GM18909 (cell line): Measurements from ENCODE around the gene TIMM23B.
"Not testable (repeated sequence)": the region's sequence is repeated elsewhere in the genome, so short reads cannot be mapped to it uniquely, and the experiment has no call there.

Experiments
- ATAC-seq: cut with Tn5 transposase; IDR thresholded peaks from one replicate; pipeline ENCODE4 v1.9.1; 2021; ENCODE audit warnings: mild to moderate bottlenecking; ENCODE audit not compliant: unreplicated experiment, poor library complexity

TIMM23B gene, protein sequence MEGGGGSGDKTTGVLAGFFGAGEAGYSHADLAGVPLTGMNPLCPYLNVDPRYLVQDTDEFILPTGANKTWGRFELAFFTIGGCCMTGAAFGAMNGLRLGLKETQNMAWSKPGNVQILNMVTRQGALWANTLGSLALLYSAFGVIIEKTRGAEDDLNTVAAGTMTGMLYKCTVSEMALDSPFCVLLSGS

DNA sequence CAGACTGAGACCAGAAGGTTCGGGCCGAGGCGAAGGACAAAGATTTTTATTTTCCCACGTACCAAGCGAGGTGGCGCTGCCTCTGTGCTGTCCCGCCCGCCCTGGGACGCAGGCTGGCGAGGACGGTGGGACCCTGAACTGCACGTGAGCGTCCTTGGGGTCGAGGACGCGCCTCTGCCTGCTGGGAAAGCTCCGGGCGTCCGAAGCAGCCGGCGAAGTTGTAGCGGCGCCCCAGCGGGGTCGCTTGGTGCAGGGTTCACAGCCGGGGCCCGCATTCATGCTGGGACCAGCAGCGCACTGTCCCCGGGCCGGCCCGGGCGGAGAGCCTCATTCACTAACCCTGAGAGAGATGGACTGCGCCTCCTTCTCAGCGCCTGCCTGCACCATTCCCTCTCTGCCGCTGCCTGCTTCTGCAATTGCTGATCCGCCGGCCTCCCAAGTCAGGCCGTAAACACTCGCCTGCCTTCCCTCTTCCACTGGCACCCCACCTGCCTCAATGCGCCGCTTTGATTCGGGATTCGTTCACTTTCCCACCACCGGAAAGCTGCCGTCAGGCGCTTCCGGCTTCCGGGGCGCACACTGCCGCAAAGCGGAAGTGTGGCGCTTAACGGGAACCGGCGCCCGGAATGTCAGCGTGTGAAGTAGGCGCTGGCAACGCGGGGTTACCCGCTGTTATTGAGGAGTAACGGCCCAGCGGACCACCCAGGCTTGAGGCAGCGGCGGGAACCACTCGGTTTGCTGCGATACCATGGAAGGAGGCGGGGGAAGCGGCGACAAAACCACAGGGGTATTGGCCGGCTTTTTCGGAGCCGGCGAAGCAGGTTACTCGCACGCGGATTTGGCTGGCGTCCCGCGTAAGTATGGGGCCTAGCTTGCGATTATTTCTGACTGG is at the start of gene TIMM23B, which contains the start of gene PARG:
TIMM23B (plus strand) TSS at position 607 of the 892 bp plus-strand sequence; CDS start at position 749, 142 bp downstream.
PARG (minus strand) TSS at position 581 of the 892 bp plus-strand sequence; CDS start at position 279, 302 bp downstream.
- peak; percentile 76 for ATAC-seq

DNA sequence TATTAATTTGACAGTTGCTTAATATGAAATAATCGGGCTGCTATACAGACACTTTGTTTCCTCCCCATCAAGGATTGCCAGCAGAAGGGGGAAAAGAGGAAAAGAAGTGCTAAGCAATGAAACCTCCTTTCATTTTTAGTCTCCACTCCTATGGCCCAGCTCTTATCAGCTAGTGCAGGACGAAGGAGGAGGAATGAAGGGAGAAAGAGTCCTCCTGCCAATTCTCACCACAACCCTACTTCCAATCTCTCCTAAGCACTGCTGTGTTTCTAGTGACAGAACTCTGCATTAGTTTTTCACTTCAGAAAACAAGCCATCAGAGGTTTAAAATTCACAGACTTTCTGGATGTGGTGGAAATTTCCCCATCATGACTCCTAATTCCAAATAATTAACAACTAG is 41.9 kb upstream of the TIMM23B start:
- ATAC-seq = not testable (repeated sequence)

DNA sequence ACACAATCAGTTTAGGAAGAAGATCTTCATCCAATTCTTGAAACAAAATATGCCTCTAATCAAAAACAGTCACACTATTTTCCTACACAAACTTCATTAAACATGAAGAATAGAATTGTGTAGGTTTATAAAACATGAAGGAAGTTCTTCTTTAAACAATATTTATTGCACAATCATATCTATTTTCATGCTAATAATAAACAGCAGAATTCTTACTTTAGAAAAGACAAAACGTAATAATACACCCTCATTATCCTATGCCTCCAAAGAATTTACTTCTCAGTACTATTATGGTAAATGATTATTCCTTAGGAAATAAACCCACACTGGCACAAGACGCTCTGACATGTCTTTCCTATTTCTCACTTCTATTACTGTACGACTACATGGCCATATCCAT is 41.4 kb upstream of the TIMM23B start:
- ATAC-seq = not testable (repeated sequence)

DNA sequence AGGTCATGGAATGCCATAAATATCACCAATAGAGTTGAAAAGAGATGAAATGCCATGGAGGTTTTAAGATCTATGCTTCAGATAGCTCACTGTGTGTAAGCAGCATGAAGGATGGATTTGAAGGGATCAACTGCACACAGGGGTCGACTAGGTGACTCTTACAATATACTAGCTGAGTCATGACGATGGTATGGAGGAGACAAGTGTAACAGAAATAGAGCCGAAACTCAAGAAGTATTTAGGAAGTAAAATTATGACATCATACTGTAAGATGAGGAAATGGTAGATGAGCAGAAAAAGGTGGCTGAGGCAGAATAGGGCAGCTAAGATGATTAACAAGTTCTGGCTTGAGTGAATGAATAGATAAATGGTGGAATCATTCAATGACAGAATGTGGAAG is 38.0 kb upstream of the TIMM23B start:
- not testable (repeated sequence) for ATAC-seq

DNA sequence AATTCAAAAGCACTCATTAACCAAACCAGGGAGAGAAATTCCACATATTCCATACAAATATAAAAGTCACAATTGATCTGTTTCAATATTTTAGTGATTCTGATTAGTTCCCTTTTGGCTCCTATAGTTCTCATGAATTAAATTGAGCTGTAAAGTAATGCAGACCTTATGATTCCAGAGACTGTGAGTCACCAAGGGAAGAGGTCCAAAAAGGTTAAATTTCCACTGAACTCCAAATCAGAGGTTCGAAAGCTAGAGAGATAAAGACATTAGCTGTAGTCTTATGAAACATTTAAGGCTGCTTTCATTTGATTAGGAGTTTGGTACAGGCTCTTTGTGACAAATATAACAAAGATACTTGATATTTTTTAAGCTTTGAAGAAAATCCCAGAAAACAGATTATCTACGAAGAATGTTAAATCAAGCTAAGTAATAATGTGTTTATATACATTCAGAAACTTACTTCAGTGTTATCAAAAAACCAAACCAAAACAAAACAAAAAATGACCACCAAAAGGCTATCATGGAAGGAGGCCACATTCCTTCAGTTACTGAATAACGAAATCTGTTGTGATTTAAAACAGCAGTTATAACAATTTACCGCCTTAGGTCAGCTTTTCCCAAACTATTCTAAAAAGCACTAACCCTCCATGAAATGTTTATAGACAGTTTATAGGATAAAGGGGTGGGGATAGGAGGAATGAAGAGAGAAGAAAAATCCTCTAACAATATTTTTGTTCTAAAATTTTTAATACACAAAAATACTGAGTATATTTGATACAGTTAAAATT is 33.4 kb upstream of the TIMM23B start:
- not testable (repeated sequence) for ATAC-seq

DNA sequence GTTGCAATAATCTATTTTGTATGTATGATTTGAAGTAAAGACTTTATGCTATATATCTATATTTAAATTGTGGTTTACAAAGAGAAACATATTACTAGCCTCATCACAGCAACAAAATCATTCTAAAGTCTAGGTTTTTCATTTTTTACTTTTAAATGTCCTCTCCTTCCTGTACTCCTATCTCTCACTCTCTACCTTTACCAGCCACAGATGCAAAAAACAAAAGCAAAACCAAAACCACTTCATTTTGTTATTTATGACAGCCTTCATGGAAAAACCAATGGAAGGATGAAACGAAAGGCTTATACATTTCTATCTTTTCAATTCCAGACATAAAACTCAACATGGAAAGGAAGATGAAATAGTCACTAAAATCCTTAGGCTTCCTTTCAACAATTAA is 31.6 kb upstream of the TIMM23B start:
- ATAC-seq = not testable (repeated sequence)

DNA sequence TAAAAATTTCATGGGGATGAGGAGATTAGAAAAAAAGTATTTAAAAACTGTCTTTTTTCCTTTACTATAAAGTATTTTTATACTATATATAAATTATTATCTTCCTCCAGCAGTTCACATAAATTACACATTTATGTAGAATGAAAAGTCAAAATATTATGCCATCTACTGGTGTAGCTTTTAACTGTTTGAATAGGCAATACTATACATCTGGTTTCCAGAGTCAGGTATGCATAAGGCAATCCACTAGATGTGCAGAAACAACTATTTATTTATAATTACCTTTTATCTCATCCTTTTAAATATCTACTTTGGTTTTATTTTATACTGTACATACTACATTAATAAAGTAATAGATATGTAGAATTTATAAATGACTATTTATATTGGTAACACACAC is 25.4 kb upstream of the TIMM23B start:
- ATAC-seq = not testable (repeated sequence)

DNA sequence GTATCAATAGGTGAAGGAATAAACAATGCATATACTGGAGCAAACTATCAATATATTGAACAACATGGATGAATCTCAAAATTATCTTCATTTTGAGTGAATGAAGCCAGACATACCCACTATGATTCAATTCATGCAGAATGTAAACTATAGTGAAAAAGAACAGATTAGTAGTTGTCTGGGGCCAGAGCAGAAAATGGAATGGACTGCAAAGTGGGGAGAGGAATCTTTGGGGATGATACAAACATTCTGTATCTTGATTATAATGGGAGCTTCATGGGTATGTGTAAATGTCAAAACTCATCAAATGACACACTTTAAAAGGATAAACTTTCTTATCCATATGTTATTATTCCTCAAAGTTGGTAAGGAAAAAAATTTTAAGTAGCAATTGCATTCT is 23.9 kb upstream of the TIMM23B start:
- not testable (repeated sequence) for ATAC-seq

DNA sequence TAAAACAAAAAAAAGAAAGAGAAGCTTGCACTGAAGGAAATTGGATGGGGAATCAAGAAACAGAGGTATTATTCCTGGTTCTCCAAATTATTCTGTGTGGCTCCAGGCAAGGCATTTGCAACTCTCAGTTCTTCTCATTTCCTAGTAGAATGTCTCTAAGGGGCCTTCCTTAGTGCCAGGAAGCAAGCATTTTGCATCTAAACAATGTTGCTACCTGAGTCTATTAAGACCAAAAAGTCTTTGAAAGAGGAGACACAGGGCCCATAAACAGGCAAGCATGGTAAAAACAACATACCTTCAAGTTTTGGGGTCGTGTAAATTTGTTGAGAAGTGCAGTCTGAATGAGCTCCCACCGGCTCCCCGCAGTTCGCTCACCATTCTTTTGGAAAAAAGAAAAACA is 19.8 kb upstream of the TIMM23B start:
- not testable (repeated sequence) for ATAC-seq

DNA sequence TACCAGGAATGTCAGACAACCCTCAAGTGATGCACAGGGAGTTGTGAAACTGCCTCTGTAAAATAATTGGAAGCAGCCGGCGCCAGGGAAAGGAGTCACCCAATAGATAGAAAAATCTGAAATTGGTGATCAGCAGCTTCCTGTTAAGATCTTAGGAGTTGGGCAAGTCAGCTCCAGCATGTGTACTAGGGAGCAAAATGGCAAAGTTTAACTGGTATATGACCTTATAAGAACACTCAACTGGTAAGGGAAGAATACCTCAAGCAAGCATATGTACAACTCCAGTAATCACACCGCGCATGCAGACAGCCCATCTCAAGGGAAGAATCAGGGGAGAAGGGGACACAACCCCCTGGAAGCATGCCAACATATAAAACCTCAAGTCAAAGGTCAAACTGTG is 18.3 kb upstream of the TIMM23B start:
- not testable (repeated sequence) for ATAC-seq

DNA sequence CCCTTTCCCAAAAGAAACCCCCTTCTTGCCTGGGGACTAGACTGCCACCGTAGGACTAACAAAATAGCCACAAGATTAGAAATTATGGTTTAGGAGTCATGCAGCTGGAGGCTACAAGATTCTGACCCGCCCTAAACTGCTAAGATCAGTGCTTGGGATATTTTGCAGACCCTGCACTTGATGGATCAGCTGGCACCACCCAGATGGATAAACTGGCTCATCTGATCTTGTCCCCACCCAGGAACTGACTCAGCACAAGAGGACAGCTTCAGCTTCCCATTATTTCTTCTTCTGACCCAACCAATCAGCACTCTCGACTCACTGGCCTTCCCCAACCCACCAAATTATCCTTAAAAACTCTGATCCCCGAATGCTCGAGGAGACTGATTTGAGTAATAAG is 10.6 kb upstream of the TIMM23B start:
- not testable (repeated sequence) for ATAC-seq

DNA sequence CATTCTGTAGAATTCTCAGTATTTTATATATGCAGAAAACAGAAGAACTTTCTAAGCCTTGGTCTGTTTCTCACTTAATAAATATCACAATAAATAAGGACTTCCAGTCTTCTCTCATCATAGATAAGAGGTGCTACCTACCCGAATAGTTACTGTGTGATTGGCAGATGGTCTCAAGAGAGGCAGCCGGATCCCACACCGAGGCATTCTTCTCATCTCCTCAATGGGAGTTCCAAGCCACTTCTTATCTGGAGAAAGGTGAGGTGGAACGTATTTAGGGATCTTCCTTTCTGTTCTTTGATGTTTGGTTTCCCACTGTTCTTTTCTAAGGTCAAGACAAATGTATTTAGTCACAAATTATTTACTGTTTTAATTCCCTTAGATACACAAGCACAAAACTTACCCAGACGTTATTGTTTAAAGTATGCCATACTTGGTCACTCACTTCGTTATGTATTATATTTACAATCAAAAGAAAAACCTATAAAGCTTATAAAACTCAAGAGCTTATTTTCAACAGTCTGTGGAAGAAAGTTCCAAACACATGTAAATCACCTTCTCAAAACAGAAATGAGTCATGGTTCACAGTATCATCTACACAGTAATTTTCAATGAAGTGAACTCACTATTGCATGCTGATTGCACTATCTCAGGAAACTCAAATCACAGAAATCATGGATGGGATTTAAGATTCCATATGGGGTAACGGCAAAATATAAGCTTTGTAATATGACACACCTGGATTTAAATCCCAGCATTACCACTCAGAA is 9.7 kb upstream of the TIMM23B start:
- ATAC-seq = not testable (repeated sequence)

DNA sequence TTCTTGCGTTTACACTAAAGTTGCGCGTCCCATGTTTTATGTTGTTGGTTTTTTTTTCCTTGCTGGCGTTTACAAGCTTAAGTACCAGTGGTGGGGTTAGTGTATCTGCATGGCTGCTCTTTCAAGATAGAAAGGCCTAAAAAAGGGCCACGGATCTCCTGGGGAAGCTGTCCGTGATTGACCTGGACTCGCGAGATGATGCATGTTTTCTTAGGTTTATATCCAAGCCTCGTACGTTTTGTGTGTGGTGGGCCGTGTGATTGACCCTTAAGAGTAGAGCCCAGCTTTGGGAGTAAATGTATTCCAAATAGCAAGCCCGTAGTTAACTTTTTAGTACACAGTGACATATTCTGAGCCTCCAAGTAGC is 469 bp downstream of the TIMM23B start:
- peak; percentile 16 for ATAC-seq

DNA sequence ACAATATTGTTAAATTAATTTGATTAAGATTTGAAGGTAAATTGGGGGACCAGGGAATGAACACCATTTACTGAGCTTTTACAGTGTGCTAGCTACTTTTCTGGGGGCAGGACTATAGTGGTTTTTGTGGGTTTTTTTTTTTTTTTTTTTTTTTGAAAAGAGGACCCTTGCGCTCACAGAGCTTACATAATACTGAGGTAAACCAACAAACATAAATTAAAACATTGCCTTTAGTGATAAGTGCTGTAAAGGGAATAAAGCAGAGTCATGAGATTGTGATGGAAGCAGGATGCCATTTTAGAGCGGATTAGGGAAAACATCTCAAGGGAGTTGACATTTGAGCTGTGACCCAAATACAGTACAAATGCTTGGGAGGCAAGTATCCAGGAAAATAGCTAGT is 1.8 kb downstream of the TIMM23B start:
- ATAC-seq = not testable (repeated sequence)

DNA sequence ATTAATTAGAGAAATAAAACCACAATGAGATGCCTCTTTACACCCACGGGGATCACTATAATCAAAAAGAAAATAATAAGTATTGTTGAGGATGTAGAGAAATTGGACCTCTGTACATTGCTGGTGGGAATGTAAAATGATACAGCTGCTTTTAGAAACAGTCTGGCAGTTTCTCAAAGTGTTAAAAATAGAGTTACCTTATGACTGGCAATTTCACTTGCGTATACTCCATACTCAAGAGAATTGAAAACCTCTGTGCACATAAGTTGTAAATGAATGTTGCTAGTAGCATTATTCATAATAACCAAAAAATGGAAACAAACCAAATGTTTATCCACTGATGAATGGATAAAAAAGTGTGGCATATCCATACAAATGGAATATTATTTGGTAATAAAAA is 6.3 kb downstream of the TIMM23B start:
- ATAC-seq = not testable (repeated sequence)

DNA sequence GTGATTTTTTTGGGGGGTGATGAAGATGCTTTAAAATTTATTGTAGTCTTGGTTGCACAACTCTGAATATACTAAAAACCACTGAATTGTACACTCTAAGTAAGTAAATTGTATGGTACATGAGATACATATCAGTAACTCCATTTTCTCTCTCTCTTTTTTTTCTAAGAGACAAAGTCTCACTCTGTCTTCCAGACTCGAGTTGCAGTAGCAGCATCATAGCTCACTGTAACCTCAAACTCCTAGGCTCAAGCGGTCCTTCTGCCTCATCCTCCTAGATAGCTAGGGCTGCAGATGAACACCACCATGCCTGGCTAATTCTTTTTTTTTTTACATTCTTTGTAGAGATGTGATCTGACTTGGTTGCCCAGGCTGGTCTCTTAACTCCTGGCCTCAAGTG is 6.9 kb downstream of the TIMM23B start:
- not testable (repeated sequence) for ATAC-seq

DNA sequence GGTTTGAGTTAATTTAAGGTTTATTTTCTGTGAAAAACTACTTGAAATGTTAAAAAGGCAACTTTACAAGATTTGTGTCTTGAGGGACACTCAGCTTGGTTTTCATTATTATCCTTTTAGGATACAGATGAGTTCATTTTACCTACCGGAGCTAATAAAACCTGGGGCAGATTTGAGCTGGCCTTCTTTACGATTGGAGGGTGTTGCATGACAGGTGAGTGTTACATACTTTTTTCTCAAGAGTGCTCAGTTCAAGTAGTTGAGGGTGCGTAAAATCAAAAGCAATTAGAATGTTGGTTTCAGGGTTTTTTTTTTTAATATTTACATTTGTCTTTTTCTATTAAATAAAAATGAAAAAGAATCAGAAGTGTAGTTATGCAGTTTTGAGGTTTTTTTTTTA is 10.2 kb downstream of the TIMM23B start:
- not testable (repeated sequence) for ATAC-seq

DNA sequence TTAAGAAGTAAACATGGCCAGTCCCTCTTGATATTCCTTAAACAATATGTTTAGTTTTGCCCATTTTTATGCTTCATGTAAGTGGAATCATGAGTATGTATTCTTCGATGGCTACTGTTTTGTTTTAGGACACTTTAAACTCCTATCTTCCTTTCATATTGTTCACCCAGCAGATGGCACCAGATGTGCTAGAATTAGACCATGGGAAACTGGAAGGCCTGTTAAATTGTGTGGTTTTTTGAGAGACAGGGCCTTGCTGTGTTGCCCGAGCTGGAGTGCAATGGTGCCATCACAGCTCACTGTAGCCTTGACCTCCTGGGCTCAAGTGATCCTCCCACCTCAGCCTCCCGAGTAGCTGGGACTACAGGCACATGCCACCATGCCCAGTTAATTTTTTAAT is 11.3 kb downstream of the TIMM23B start:
- not testable (repeated sequence) for ATAC-seq

DNA sequence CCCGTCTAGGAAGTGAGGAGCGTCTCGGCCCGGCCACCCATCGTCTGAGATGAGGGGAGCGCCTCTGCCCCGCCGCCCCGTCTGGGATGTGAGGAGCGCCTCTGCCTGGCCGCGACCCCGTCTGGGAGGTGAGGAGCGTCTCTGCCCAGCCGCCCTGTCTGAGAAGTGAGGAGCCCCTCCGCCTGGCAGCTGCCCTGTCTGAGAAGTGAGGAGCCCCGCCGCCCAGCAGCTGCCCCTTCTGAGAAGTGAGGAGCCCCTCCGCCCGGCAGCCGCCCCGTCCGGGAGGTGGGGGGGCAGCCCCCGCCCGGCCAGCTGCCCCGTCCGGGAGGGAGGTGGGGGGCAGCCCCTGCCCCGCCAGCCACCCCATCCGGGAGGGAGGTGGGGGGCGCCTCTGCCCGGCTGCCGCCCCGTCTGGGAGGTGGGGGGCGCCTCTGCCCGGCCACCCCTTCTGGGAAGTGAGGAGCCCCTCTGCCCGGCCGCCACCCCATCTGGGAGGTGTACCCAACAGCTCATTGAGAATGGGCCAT is 28.5 kb downstream of the TIMM23B start:
- not testable (repeated sequence) for ATAC-seq

DNA sequence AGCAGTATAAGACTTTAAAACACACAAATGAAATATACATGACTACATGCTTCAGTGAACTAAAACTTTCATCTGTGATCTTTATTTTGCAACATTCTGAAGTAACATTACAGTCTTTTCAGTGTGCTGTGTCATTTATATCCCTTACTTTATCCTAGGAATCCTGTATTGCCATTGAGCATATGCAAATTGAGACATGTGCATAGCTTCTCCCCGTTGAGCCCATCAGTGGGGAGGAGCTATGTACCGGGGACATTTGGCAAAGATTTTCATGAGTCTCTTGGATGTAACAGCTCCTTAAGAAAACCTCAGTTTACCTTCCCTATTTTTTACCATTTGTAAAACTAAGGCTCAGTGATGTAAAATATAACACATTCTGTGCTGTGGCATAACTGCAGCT is 29.6 kb downstream of the TIMM23B start:
- not testable (repeated sequence) for ATAC-seq
